Measurements from ENCODE around the gene AAK1. TPM values are rescaled to one million over a fixed set of nuclear protein-coding genes. Genes with fewer than 3 reads are reported as not detected.

The AAK1 gene
- total and polyA plus RNA-seq, 10 of the 15 experiments (the other 5 are each of a cell fraction or from before 2014, with no cell fraction given) = 2.9 to 41.4 (median 17.5) TPM

GRCh38 chr2:69436938-69437750, 206.4 kb downstream of the AAK1 start, which contains the start of gene NFU1 (continued):
- TF ChIP-seq RELB (IDR thresholded peaks at IDR 0.05; ENCODE audit: low read depth) (no peak), BMI1 (IDR thresholded peaks at IDR 0.05; ENCODE audit: borderline replicate concordance) (no peak), SREBF1 (IDR thresholded peaks at IDR 0.05; ENCODE audit: low read length) (no peak), SP1 (IDR thresholded peaks at IDR 0.05; ENCODE audit: low read depth, low read length) (peak; percentile 56), ASH2L (IDR thresholded peaks at IDR 0.05; ENCODE audit: borderline replicate concordance, low read depth) (no peak), ZNF24 (IDR thresholded peaks at IDR 0.05) (no peak), NFXL1 (IDR thresholded peaks at IDR 0.05; ENCODE audit: borderline replicate concordance) (no peak), TAF1 (IDR thresholded peaks at IDR 0.05; ENCODE audit: borderline replicate concordance, low read depth, low read length) (peak; percentile 97), IRF3 (IDR thresholded peaks at IDR 0.05) (no peak), SMAD1 (IDR thresholded peaks at IDR 0.05; ENCODE audit: low read depth, partially characterized antibody) (no peak), REST (IDR thresholded peaks at IDR 0.05; ENCODE audit: low read depth, low read length) (no peak), SMAD5 (IDR thresholded peaks at IDR 0.05; ENCODE audit: low read depth) (peak; percentile 69; the same call in 1 of the 2 replicates), MAX (IDR thresholded peaks at IDR 0.05; ENCODE audit: low read depth, low read length) (peak; percentile 43; the same call in 1 of the 2 replicates), MEF2A (IDR thresholded peaks at IDR 0.05; ENCODE audit: insufficient read depth, low read depth, low read length) (no peak; the same call in 1 of the 2 replicates), PBX3 (IDR thresholded peaks at IDR 0.05; ENCODE audit: insufficient replicate concordance, low read depth, low read length) (no peak), SIN3A (IDR thresholded peaks at IDR 0.05; ENCODE audit: low read depth, low read length) (peak; percentile 61; the same call in 1 of the 2 replicates), RBBP5 (conservative IDR thresholded peaks at IDR 0.05) (no peak), HDAC2 (IDR thresholded peaks at IDR 0.05) (no peak), IKZF2 (IDR thresholded peaks at IDR 0.05) (peak; percentile 58 to 71), MXI1 (IDR thresholded peaks at IDR 0.05; ENCODE audit: low read depth, low read length) (peak; percentile 10; the same call in 1 of the 2 replicates), RAD51 (IDR thresholded peaks at IDR 0.05) (no peak), EP300 (IDR thresholded peaks at IDR 0.05; ENCODE audit: borderline replicate concordance in 1 of 2, control insufficient read depth in 1 of 2, low read depth in 2 of 2, low read length in 2 of 2) (peak; percentile 21 to 73; a peak in 2 of 4 replicates)

Data from GM12878 (cell line).